Measurements from ENCODE around the gene CNOT9. TPM values are rescaled to one million over a fixed set of nuclear protein-coding genes. Genes with fewer than 3 reads are reported as not detected.

The CNOT9 gene
- total and polyA plus RNA-seq, 3 donors from 2014 or later: 55.4 to 129 (median 118) TPM

- no peak for DNase-seq
- H3K27ac ChIP-seq: no peak overlapping the region
- H3K4me3 ChIP-seq: no peak overlapping the region
- H3K9me3 ChIP-seq: no peaks in the 10 kb centered on the region
- no peaks in the 10 kb centered on the region for H3K36me3 ChIP-seq (ENCODE audit: low read depth, missing control alignments)
- WGBS, 2 donors: 91 to 94% methylated on average over 3 of the region's 3 CpGs
- H3K27me3 ChIP-seq: no peaks in the 10 kb centered on the region
- intact Hi-C loops (cut with DNase I; ENCODE audit: low total_unique reads): no loop called here
- TF ChIP-seq, protein P1, sequence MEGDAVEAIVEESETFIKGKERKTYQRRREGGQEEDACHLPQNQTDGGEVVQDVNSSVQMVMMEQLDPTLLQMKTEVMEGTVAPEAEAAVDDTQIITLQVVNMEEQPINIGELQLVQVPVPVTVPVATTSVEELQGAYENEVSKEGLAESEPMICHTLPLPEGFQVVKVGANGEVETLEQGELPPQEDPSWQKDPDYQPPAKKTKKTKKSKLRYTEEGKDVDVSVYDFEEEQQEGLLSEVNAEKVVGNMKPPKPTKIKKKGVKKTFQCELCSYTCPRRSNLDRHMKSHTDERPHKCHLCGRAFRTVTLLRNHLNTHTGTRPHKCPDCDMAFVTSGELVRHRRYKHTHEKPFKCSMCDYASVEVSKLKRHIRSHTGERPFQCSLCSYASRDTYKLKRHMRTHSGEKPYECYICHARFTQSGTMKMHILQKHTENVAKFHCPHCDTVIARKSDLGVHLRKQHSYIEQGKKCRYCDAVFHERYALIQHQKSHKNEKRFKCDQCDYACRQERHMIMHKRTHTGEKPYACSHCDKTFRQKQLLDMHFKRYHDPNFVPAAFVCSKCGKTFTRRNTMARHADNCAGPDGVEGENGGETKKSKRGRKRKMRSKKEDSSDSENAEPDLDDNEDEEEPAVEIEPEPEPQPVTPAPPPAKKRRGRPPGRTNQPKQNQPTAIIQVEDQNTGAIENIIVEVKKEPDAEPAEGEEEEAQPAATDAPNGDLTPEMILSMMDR (IDR thresholded peaks at IDR 0.05): no peak
- TF ChIP-seq POLR2A (IDR thresholded peaks at IDR 0.05): no peak
- no peaks in the 10 kb centered on the region for H3K4me1 ChIP-seq
Measured at GRCh38 chr2:218577482-218578220, 9.0 kb downstream of the CNOT9 start.

GRCh38 chr2:218578272-218578877, 9.7 kb downstream of the CNOT9 start:
- Histone ChIP-seq H3K27me3 (no peaks in the 10 kb centered on the region), H3K9me3 (no peaks in the 10 kb centered on the region), H3K27ac (no peak overlapping the region), H3K36me3 (ENCODE audit: low read depth, missing control alignments) (no peaks in the 10 kb centered on the region), H3K4me1 (no peaks in the 10 kb centered on the region), H3K4me3 (no peak overlapping the region)
- DNase-seq: no peak
- TF ChIP-seq POLR2A (IDR thresholded peaks at IDR 0.05): no peak
- TF ChIP-seq, protein P1 (IDR thresholded peaks at IDR 0.05): no peak
- 91 to 94% methylated on average over 3 of the region's 3 CpGs for WGBS, 2 donors
- intact Hi-C loops (cut with DNase I; ENCODE audit: low total_unique reads): no loop called here

DNA sequence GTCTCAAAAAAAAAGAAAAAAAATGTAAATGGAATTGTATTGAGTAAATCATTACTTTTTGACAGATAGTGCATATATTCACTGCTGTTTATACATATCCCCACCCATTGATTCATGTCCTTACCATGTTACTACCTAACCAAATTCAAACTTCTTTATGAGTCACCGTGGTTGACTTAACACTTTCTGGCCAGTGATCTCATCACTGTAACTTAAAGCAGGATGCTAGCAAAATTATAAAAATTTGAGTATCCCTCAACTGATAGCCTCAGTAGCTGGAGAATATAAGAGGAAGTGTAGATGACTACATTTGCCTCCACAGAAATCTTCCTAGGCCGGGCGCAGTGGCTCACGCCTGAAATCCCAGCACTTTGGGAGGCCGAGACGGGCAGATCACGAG, 13.4 kb downstream of the CNOT9 start:
- Histone ChIP-seq H3K27ac (no peak overlapping the region), H3K4me1 (no peaks in the 10 kb centered on the region), H3K9me3 (no peaks in the 10 kb centered on the region), H3K27me3 (no peaks in the 10 kb centered on the region), H3K4me3 (no peak overlapping the region), H3K36me3 (ENCODE audit: low read depth, missing control alignments) (no peaks in the 10 kb centered on the region)
- WGBS, 2 donors: 98 to 99% methylated on average over 7 of the region's 7 CpGs
- intact Hi-C loops (cut with DNase I; ENCODE audit: low total_unique reads): no loop called here
- no peak for DNase-seq
- TF ChIP-seq, protein P1 (IDR thresholded peaks at IDR 0.05): no peak
- no peak for TF ChIP-seq POLR2A (IDR thresholded peaks at IDR 0.05)

- no peak for DNase-seq
- no peak for TF ChIP-seq POLR2A (IDR thresholded peaks at IDR 0.05)
- TF ChIP-seq, protein P1 (IDR thresholded peaks at IDR 0.05): no peak
- Histone ChIP-seq H3K4me1 (no peaks in the 10 kb centered on the region), H3K36me3 (ENCODE audit: low read depth, missing control alignments) (no peaks in the 10 kb centered on the region), H3K27me3 (no peaks in the 10 kb centered on the region), H3K9me3 (no peaks in the 10 kb centered on the region), H3K27ac (no peak overlapping the region), H3K4me3 (no peak overlapping the region)
- intact Hi-C loops (cut with DNase I; ENCODE audit: low total_unique reads): no loop called here
- WGBS, 2 donors: 94 to 96% methylated on average over 6 of the region's 6 CpGs
Measured at GRCh38 chr2:218583983-218584850, 15.6 kb downstream of the CNOT9 start.
